ENCODE data around the gene CELSR1.

CELSR1 gene

GRCh38 chr22:46389081-46389480 is 148.3 kb downstream of the CELSR1 start:
- H3K27ac ChIP-seq (replicated peaks; ENCODE audit: low read length): no peak overlapping the region
- peaks cover 0 to 2% of the 10 kb centered on the region in 2 donors for H3K9me3 ChIP-seq (replicated peaks in 1 of 2; ENCODE audit: control insufficient read depth in 2 of 2, insufficient read depth in 1 of 2, low read depth in 1 of 2, low read length in 2 of 2)
- peak overlapping the region; percentile 55 for H2BK15ac ChIP-seq (ENCODE audit: low read length)
- no peak overlapping the region for H3K23ac ChIP-seq (ENCODE audit: low read depth, low read length, poor library complexity)
- H2AFZ ChIP-seq (ENCODE audit: low read length): no peak overlapping the region
- H3K9ac ChIP-seq (ENCODE audit: low read depth, low read length, poor library complexity): peak overlapping the region; percentile 84
- peak overlapping the region; percentile 79 for H2AK5ac ChIP-seq (ENCODE audit: low read depth, low read length)
- peak overlapping the region; percentile 82 for H3K14ac ChIP-seq (ENCODE audit: low read length)
- no peaks in the 10 kb centered on the region for H3K27me3 ChIP-seq (ENCODE audit: control insufficient read depth in 3 of 3, insufficient read depth in 3 of 3, low read depth in 1 of 3, low read length in 3 of 3)
- no CpG with 5 or more reads among the region's 30 CpGs for WGBS, 2 donors (ENCODE audit: extremely low coverage in 2 of 2, insufficient read length in 2 of 2, insufficient replicate concordance in 1 of 2)
- H3K4me1 ChIP-seq (ENCODE audit: control insufficient read depth in 2 of 2, insufficient read depth in 1 of 2, low read depth in 1 of 2, low read length in 2 of 2): no peaks in the 10 kb centered on the region
- H2BK12ac ChIP-seq (ENCODE audit: low read length): no peak overlapping the region
- no peak overlapping the region for H3K4ac ChIP-seq (ENCODE audit: low read length)
- no peak overlapping the region for H4K91ac ChIP-seq (ENCODE audit: low read depth, low read length, poor library complexity)
- H3K18ac ChIP-seq (ENCODE audit: low read length): peak overlapping the region; percentile 24
- H3K36me3 ChIP-seq (replicated peaks in 1 of 2; ENCODE audit: control insufficient read depth in 2 of 2, insufficient read depth in 2 of 2, low read length in 2 of 2): peaks cover 2 to 36% of the 10 kb centered on the region in 2 donors
- no peak for DNase-seq (ENCODE audit: low spot score)
- peak overlapping the region; percentile 43 for H4K8ac ChIP-seq (ENCODE audit: low read depth, low read length)
- no peak overlapping the region for H3K4me2 ChIP-seq (ENCODE audit: insufficient read depth, low read length, poor library complexity, severe bottlenecking)
- no peak overlapping the region for H2BK120ac ChIP-seq (ENCODE audit: low read depth, low read length)
- no peak overlapping the region for H3K4me3 ChIP-seq (ENCODE audit: low read length in 2 of 2)
- no peaks in the 10 kb centered on the region for H3K79me1 ChIP-seq (ENCODE audit: low read depth, low read length)
- peak overlapping the region; percentile 60 for H2BK5ac ChIP-seq (ENCODE audit: low read length)

DNA sequence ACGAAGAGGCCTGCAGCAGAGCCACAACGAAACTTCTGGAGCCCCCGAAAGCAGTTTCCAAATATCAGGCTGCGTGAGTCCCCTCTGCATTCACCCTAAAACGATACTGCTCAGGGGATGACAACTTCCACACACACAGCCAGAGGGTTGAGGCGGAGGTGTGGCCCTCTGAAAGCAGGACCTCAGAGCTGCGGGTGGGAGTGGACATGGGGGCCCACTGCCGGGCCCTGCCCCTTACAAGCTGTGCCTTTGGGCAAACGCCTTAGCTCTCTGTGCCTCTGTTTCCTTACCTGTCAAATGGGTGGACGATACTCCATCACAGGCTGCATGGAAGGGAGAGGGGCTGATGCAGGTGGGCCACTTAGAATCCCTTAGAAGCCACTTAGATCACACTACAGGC is 148.8 kb downstream of the CELSR1 start:
- no peaks in the 10 kb centered on the region for H3K9me3 ChIP-seq (replicated peaks in 1 of 2; ENCODE audit: control insufficient read depth in 2 of 2, insufficient read depth in 1 of 2, low read depth in 1 of 2, low read length in 2 of 2)
- no peak overlapping the region for H3K4ac ChIP-seq (ENCODE audit: low read length)
- H2BK12ac ChIP-seq (ENCODE audit: low read length): no peak overlapping the region
- H3K27me3 ChIP-seq (ENCODE audit: control insufficient read depth in 3 of 3, insufficient read depth in 3 of 3, low read depth in 1 of 3, low read length in 3 of 3): no peaks in the 10 kb centered on the region
- no peak overlapping the region for H3K9ac ChIP-seq (ENCODE audit: low read depth, low read length, poor library complexity)
- H2BK15ac ChIP-seq (ENCODE audit: low read length): no peak overlapping the region
- H3K4me3 ChIP-seq (ENCODE audit: low read length in 2 of 2): no peak overlapping the region
- H3K4me1 ChIP-seq (ENCODE audit: control insufficient read depth in 2 of 2, insufficient read depth in 1 of 2, low read depth in 1 of 2, low read length in 2 of 2): no peaks in the 10 kb centered on the region
- H4K8ac ChIP-seq (ENCODE audit: low read depth, low read length): no peak overlapping the region
- DNase-seq (ENCODE audit: low spot score): no peak
- H2BK120ac ChIP-seq (ENCODE audit: low read depth, low read length): no peak overlapping the region
- H2BK5ac ChIP-seq (ENCODE audit: low read length): no peak overlapping the region
- H3K79me1 ChIP-seq (ENCODE audit: low read depth, low read length): no peaks in the 10 kb centered on the region
- no CpG with 5 or more reads among the region's 10 CpGs for WGBS, 2 donors (ENCODE audit: extremely low coverage in 2 of 2, insufficient read length in 2 of 2, insufficient replicate concordance in 1 of 2)
- H3K27ac ChIP-seq (replicated peaks; ENCODE audit: low read length): no peak overlapping the region
- no peak overlapping the region for H3K4me2 ChIP-seq (ENCODE audit: insufficient read depth, low read length, poor library complexity, severe bottlenecking)
- H3K14ac ChIP-seq (ENCODE audit: low read length): peak overlapping the region; percentile 82
- H4K91ac ChIP-seq (ENCODE audit: low read depth, low read length, poor library complexity): no peak overlapping the region
- H3K36me3 ChIP-seq (replicated peaks in 1 of 2; ENCODE audit: control insufficient read depth in 2 of 2, insufficient read depth in 2 of 2, low read length in 2 of 2): peaks cover 0 to 32% of the 10 kb centered on the region in 2 donors
- peak overlapping the region; percentile 17 for H3K18ac ChIP-seq (ENCODE audit: low read length)
- H2AFZ ChIP-seq (ENCODE audit: low read length): no peak overlapping the region
- peak overlapping the region; percentile 48 for H2AK5ac ChIP-seq (ENCODE audit: low read depth, low read length)
- H3K23ac ChIP-seq (ENCODE audit: low read depth, low read length, poor library complexity): no peak overlapping the region

GRCh38 chr22:46387748-46388147 is 149.7 kb downstream of the CELSR1 start:
- Histone ChIP-seq H4K91ac (ENCODE audit: low read depth, low read length, poor library complexity) (no peak overlapping the region), H2AFZ (ENCODE audit: low read length) (no peak overlapping the region), H3K23ac (ENCODE audit: low read depth, low read length, poor library complexity) (no peak overlapping the region), H2AK5ac (ENCODE audit: low read depth, low read length) (no peak overlapping the region), H2BK12ac (ENCODE audit: low read length) (no peak overlapping the region), H3K4me2 (ENCODE audit: insufficient read depth, low read length, poor library complexity, severe bottlenecking) (no peak overlapping the region), H3K9me3 (replicated peaks in 1 of 2; ENCODE audit: control insufficient read depth in 2 of 2, insufficient read depth in 1 of 2, low read depth in 1 of 2, low read length in 2 of 2) (no peaks in the 10 kb centered on the region), H2BK120ac (ENCODE audit: low read depth, low read length) (no peak overlapping the region), H3K14ac (ENCODE audit: low read length) (no peak overlapping the region), H3K27me3 (ENCODE audit: control insufficient read depth in 3 of 3, insufficient read depth in 3 of 3, low read depth in 1 of 3, low read length in 3 of 3) (no peaks in the 10 kb centered on the region), H3K18ac (ENCODE audit: low read length) (peak overlapping the region; percentile 35), H3K79me1 (ENCODE audit: low read depth, low read length) (no peaks in the 10 kb centered on the region), H2BK15ac (ENCODE audit: low read length) (no peak overlapping the region), H3K9ac (ENCODE audit: low read depth, low read length, poor library complexity) (no peak overlapping the region), H3K4me1 (ENCODE audit: control insufficient read depth in 2 of 2, insufficient read depth in 1 of 2, low read depth in 1 of 2, low read length in 2 of 2) (no peaks in the 10 kb centered on the region), H3K4me3 (ENCODE audit: low read length in 2 of 2) (no peak overlapping the region), H3K4ac (ENCODE audit: low read length) (no peak overlapping the region), H4K8ac (ENCODE audit: low read depth, low read length) (no peak overlapping the region), H3K27ac (replicated peaks; ENCODE audit: low read length) (no peak overlapping the region), H2BK5ac (ENCODE audit: low read length) (no peak overlapping the region), H3K36me3 (replicated peaks in 1 of 2; ENCODE audit: control insufficient read depth in 2 of 2, insufficient read depth in 2 of 2, low read length in 2 of 2) (peaks cover 0 to 28% of the 10 kb centered on the region in 2 donors)
- DNase-seq (ENCODE audit: low spot score): no peak
- WGBS, 2 donors (ENCODE audit: extremely low coverage in 2 of 2, insufficient read length in 2 of 2, insufficient replicate concordance in 1 of 2): no CpG with 5 or more reads among the region's 11 CpGs

DNA sequence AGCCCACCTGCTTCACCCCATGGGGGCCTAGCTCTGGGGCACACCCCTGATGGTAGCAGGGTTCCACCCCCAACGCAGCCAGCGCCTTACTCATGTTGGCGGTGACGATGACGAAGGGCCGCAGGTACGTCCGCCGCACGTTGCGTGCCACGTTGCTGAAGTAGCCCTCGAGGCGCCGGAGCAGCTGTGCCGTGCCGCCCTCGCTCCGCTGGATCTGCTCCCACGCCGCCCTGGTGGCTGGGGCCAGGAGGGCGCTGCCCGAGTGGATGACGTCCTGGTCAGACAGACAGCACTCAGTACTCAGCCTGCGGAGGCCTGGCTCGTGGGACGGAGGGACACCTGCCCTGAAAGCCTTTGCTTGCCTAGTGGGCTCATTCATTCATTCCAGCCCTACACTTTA is 151.1 kb downstream of the CELSR1 start:
- no CpG with 5 or more reads among the region's 27 CpGs for WGBS, 2 donors (ENCODE audit: extremely low coverage in 2 of 2, insufficient read length in 2 of 2, insufficient replicate concordance in 1 of 2)
- no peak overlapping the region for H3K14ac ChIP-seq (ENCODE audit: low read length)
- no peaks in the 10 kb centered on the region for H3K79me1 ChIP-seq (ENCODE audit: low read depth, low read length)
- H2BK12ac ChIP-seq (ENCODE audit: low read length): peak overlapping the region; percentile 84
- peaks cover 0 to 2% of the 10 kb centered on the region in 2 donors for H3K9me3 ChIP-seq (replicated peaks in 1 of 2; ENCODE audit: control insufficient read depth in 2 of 2, insufficient read depth in 1 of 2, low read depth in 1 of 2, low read length in 2 of 2)
- H3K4me3 ChIP-seq (ENCODE audit: low read length in 2 of 2): peak overlapping the region in 1 of 2 donors; percentile 67
- H4K91ac ChIP-seq (ENCODE audit: low read depth, low read length, poor library complexity): no peak overlapping the region
- no peak overlapping the region for H2AFZ ChIP-seq (ENCODE audit: low read length)
- peak overlapping the region; percentile 80 for H3K23ac ChIP-seq (ENCODE audit: low read depth, low read length, poor library complexity)
- H3K18ac ChIP-seq (ENCODE audit: low read length): peak overlapping the region; percentile 65
- H4K8ac ChIP-seq (ENCODE audit: low read depth, low read length): no peak overlapping the region
- no peak overlapping the region for H3K9ac ChIP-seq (ENCODE audit: low read depth, low read length, poor library complexity)
- no peak overlapping the region for H2AK5ac ChIP-seq (ENCODE audit: low read depth, low read length)
- H3K4ac ChIP-seq (ENCODE audit: low read length): peak overlapping the region; percentile 17
- no peak overlapping the region for H2BK120ac ChIP-seq (ENCODE audit: low read depth, low read length)
- no peak overlapping the region for H2BK15ac ChIP-seq (ENCODE audit: low read length)
- no peak overlapping the region for H3K27ac ChIP-seq (replicated peaks; ENCODE audit: low read length)
- no peak overlapping the region for H3K4me2 ChIP-seq (ENCODE audit: insufficient read depth, low read length, poor library complexity, severe bottlenecking)
- H3K36me3 ChIP-seq (replicated peaks in 1 of 2; ENCODE audit: control insufficient read depth in 2 of 2, insufficient read depth in 2 of 2, low read length in 2 of 2): peaks cover 2 to 25% of the 10 kb centered on the region in 2 donors
- H2BK5ac ChIP-seq (ENCODE audit: low read length): no peak overlapping the region
- no peak for DNase-seq (ENCODE audit: low spot score)
- peaks cover 0 to 2% of the 10 kb centered on the region in 2 donors for H3K4me1 ChIP-seq (ENCODE audit: control insufficient read depth in 2 of 2, insufficient read depth in 1 of 2, low read depth in 1 of 2, low read length in 2 of 2)
- H3K27me3 ChIP-seq (ENCODE audit: control insufficient read depth in 3 of 3, insufficient read depth in 3 of 3, low read depth in 1 of 3, low read length in 3 of 3): no peaks in the 10 kb centered on the region

Data from neuronal stem cell (in vitro differentiated cells).